Non-pigmented ciliary epithelial cell (primary cell): ENCODE measurements around the gene TSHZ1.
"Not testable (repeated sequence)": the region's sequence is repeated elsewhere in the genome, so short reads cannot be mapped to it uniquely, and the experiment has no call there.

ENCODE experiments used
- DNase-seq: peaks from one replicate; pipeline ENCODE4 v3.0.0-alpha.2; 2010; ENCODE audit warnings: low read depth

The TSHZ1 gene

GRCh38 chr18:75316223-75316622, 105.6 kb downstream of the TSHZ1 start:
- DNase-seq = no peak

- DNase-seq = no peak
These were observed 106.2 kb downstream of the TSHZ1 start for GRCh38 chr18:75316826-75317225.

GRCh38 chr18:75317300-75317699, 106.7 kb downstream of the TSHZ1 start:
- DNase-seq = no peak

GRCh38 chr18:75317703-75318102, 107.1 kb downstream of the TSHZ1 start:
- DNase-seq = no peak

GRCh38 chr18:75319905-75320304, 109.3 kb downstream of the TSHZ1 start:
- no peak for DNase-seq

- no peak for DNase-seq
These were observed 109.9 kb downstream of the TSHZ1 start for GRCh38 chr18:75320506-75320905.

- DNase-seq = no peak
These were observed 110.8 kb downstream of the TSHZ1 start for GRCh38 chr18:75321431-75321830.

GRCh38 chr18:75322206-75322605, 111.6 kb downstream of the TSHZ1 start:
- DNase-seq = no peak

GRCh38 chr18:75323821-75324585, 113.4 kb downstream of the TSHZ1 start:
- DNase-seq = no peak

GRCh38 chr18:75324686-75325257, 114.2 kb downstream of the TSHZ1 start:
- DNase-seq = no peak

- DNase-seq = not testable (repeated sequence)
These were observed 119.2 kb downstream of the TSHZ1 start for GRCh38 chr18:75329753-75330152.

- DNase-seq = no peak
These were observed 119.7 kb downstream of the TSHZ1 start for GRCh38 chr18:75330308-75330707.

GRCh38 chr18:75334869-75335268, 124.3 kb downstream of the TSHZ1 start:
- no peak for DNase-seq

- DNase-seq = no peak
These were observed 124.9 kb downstream of the TSHZ1 start for GRCh38 chr18:75335511-75335910.

- DNase-seq = no peak
These were observed 126.2 kb downstream of the TSHZ1 start for GRCh38 chr18:75336767-75337166.

GRCh38 chr18:75337348-75337747, 126.8 kb downstream of the TSHZ1 start:
- DNase-seq = no peak

GRCh38 chr18:75338631-75339030, 128.0 kb downstream of the TSHZ1 start:
- no peak for DNase-seq
